A673 (cell line): ENCODE measurements around the gene CNOT6L.

Source experiments
- EZH2 ChIP-seq: fragments of 200-600 bp; sonication (generic); IDR thresholded peaks from 2 replicates; pipeline ENCODE4 v1.6.1; 2017; ENCODE audit warnings: borderline replicate concordance, low read depth, mild to moderate bottlenecking, mixed read lengths, antibody characterized with exemption, low read length; ENCODE audit not compliant: poor library complexity, severe bottlenecking
- TF ChIP-seq, protein P1 (sequence below): fragments of 300-800, 200-600 bp; sonication (generic); conservative IDR thresholded peaks from 2 replicates; pipeline ENCODE4 v1.5.1; 2017; ENCODE audit warnings: low read depth, mild to moderate bottlenecking, antibody characterized with exemption, low read length, moderate library complexity, mixed read lengths

DNA sequence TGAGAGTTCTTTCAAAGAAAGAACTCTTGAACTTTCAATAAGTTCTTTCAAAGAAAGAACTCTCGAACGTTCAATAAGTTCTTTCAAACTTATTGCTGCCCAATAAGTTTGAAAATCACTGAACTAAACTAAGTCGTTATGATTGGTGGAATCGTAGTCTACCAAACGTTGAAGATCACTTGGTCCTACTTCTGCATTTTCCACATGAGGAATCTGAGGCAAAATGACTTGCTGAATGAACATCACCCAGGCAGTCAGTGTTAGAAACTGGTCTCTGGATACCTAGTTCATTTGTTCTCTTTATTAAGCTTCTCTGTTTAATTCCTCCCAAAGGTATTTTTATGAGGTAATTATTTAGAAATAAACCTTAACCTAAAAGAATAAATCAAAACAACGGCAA lies 7.1 kb upstream of the CNOT6L start:
- TF ChIP-seq, protein P1, sequence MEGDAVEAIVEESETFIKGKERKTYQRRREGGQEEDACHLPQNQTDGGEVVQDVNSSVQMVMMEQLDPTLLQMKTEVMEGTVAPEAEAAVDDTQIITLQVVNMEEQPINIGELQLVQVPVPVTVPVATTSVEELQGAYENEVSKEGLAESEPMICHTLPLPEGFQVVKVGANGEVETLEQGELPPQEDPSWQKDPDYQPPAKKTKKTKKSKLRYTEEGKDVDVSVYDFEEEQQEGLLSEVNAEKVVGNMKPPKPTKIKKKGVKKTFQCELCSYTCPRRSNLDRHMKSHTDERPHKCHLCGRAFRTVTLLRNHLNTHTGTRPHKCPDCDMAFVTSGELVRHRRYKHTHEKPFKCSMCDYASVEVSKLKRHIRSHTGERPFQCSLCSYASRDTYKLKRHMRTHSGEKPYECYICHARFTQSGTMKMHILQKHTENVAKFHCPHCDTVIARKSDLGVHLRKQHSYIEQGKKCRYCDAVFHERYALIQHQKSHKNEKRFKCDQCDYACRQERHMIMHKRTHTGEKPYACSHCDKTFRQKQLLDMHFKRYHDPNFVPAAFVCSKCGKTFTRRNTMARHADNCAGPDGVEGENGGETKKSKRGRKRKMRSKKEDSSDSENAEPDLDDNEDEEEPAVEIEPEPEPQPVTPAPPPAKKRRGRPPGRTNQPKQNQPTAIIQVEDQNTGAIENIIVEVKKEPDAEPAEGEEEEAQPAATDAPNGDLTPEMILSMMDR = no peak
- no peak for TF ChIP-seq EZH2
